Neuronal stem cell (in vitro differentiated cells): ENCODE measurements around the gene TAGLN2.

ENCODE experiments used
- DNase-seq: peaks from one replicate; pipeline ENCODE4 v3.0.0-alpha.2; 2013; ENCODE audit warnings: low spot score
- H2AFZ ChIP-seq: one replicate; pipeline ENCODE4 v1.6.1; 2013; ENCODE audit warnings: mild to moderate bottlenecking, low read length, inconsistent platforms
- H2AK5ac ChIP-seq: 2 replicates; pipeline ENCODE4 v1.6.1; 2013; ENCODE audit warnings: low read depth, mild to moderate bottlenecking, inconsistent platforms, low read length, moderate library complexity, mixed read lengths
- H2BK120ac ChIP-seq: 2 replicates; pipeline ENCODE4 v1.6.1; 2013; ENCODE audit warnings: low read depth, mild to moderate bottlenecking, inconsistent platforms, low read length, moderate library complexity, mixed read lengths
- H2BK12ac ChIP-seq: one replicate; pipeline ENCODE4 v1.6.1; 2013; ENCODE audit warnings: low read length, inconsistent platforms
- H2BK15ac ChIP-seq: 2 replicates; pipeline ENCODE4 v1.6.1; 2013; ENCODE audit warnings: mild to moderate bottlenecking, low read length, inconsistent platforms, mixed read lengths
- H2BK5ac ChIP-seq: one replicate; pipeline ENCODE4 v1.6.1; 2013; ENCODE audit warnings: inconsistent platforms, mild to moderate bottlenecking, low read length, moderate library complexity
- H3K14ac ChIP-seq: one replicate; pipeline ENCODE4 v1.6.1; 2013; ENCODE audit warnings: low read length, inconsistent platforms
- H3K18ac ChIP-seq: 2 replicates; pipeline ENCODE4 v1.6.1; 2013; ENCODE audit warnings: low read length, inconsistent platforms
- H3K23ac ChIP-seq: 2 replicates; pipeline ENCODE4 v1.6.1; 2013; ENCODE audit warnings: low read depth, mild to moderate bottlenecking, mixed read lengths, low read length, inconsistent platforms; ENCODE audit not compliant: poor library complexity
- H3K27ac ChIP-seq: replicated peaks from 3 replicates; pipeline ENCODE4 v1.5.1; 2013; ENCODE audit warnings: low read length, inconsistent platforms
- H3K27me3 ChIP-seq, 3 experiments: 2 replicates each; pipeline ENCODE4 v1.6.1; 2013; ENCODE audit warnings: low read length in 3 of 3, mild to moderate bottlenecking in 2 of 3, inconsistent platforms in 1 of 3, low read depth in 1 of 3, mixed read lengths in 1 of 3, moderate library complexity in 1 of 3; ENCODE audit not compliant: control insufficient read depth in 3 of 3, insufficient read depth in 3 of 3
- H3K36me3 ChIP-seq, 2 donors: replicated peaks in 1 of 2; 2 replicates each; pipeline ENCODE4 v1.6.1; 2013; ENCODE audit warnings: low read length in 2 of 2; ENCODE audit not compliant: control insufficient read depth in 2 of 2, insufficient read depth in 2 of 2
- H3K4ac ChIP-seq: 2 replicates; pipeline ENCODE4 v1.6.1; 2013; ENCODE audit warnings: inconsistent platforms, mild to moderate bottlenecking, low read length, moderate library complexity
- H3K4me1 ChIP-seq, 2 donors: 1 replicate in 1 of 2; 2 replicates in 1 of 2; pipeline ENCODE4 v1.6.1; 2013; ENCODE audit warnings: low read length in 2 of 2, low read depth in 1 of 2; ENCODE audit not compliant: control insufficient read depth in 2 of 2, insufficient read depth in 1 of 2
- H3K4me2 ChIP-seq: one replicate; pipeline ENCODE4 v1.6.1; 2013; ENCODE audit warnings: mild to moderate bottlenecking, low read length, inconsistent platforms; ENCODE audit not compliant: insufficient read depth, poor library complexity, severe bottlenecking
- H3K4me3 ChIP-seq, 2 donors: 2 replicates each; pipeline ENCODE4 v1.5.1; 2013; ENCODE audit warnings: low read length in 2 of 2, mild to moderate bottlenecking in 2 of 2, inconsistent platforms in 1 of 2, moderate library complexity in 1 of 2
- H3K79me1 ChIP-seq: one replicate; pipeline ENCODE4 v1.6.1; 2013; ENCODE audit warnings: low read depth, mild to moderate bottlenecking, inconsistent platforms, low read length, moderate library complexity
- H3K9ac ChIP-seq: one replicate; pipeline ENCODE4 v1.6.1; 2013; ENCODE audit warnings: mild to moderate bottlenecking, low read depth, low read length, inconsistent platforms; ENCODE audit not compliant: poor library complexity
- H3K9me3 ChIP-seq, 2 donors: replicated peaks in 1 of 2; 2 replicates each; pipeline versions ENCODE3 to v1.6.1; 2013; ENCODE audit warnings: low read length in 2 of 2, mild to moderate bottlenecking in 2 of 2, inconsistent platforms in 1 of 2, low read depth in 1 of 2, mixed read lengths in 1 of 2, moderate library complexity in 1 of 2; ENCODE audit not compliant: control insufficient read depth in 2 of 2, insufficient read depth in 1 of 2
- H4K8ac ChIP-seq: one replicate; pipeline ENCODE4 v1.6.1; 2013; ENCODE audit warnings: low read depth, mild to moderate bottlenecking, inconsistent platforms, low read length, moderate library complexity
- H4K91ac ChIP-seq: one replicate; pipeline ENCODE4 v1.6.1; 2013; ENCODE audit warnings: low read length, low read depth, mild to moderate bottlenecking, inconsistent platforms; ENCODE audit not compliant: poor library complexity
- WGBS, 2 donors: extraction: QIAGEN DNeasy Blood & Tissue Kit; methylation state at CpG; one replicate each; pipeline ENCODE4 v1.1.7; 2013; ENCODE audit warnings: missing lambda C conversion rate in 2 of 2, mixed read lengths in 1 of 2; ENCODE audit not compliant: insufficient read length in 2 of 2, insufficient replicate concordance in 1 of 2; ENCODE audit errors: extremely low coverage in 2 of 2; 5-methylcytosine and 5-hydroxymethylcytosine counted together

Gene TAGLN2

GRCh38 chr1:159923203-159924024, 1.9 kb downstream of the TAGLN2 start:
- H2BK12ac ChIP-seq: no peak overlapping the region
- H2AK5ac ChIP-seq: peak overlapping the region; percentile 92
- H3K18ac ChIP-seq: peak overlapping the region; percentile 32
- H3K23ac ChIP-seq: peak overlapping the region; percentile 50
- no peak overlapping the region for H4K8ac ChIP-seq
- WGBS, 2 donors: no CpG with 5 or more reads among the region's 20 CpGs
- H3K9me3 ChIP-seq: no peaks in the 10 kb centered on the region
- no peak overlapping the region for H3K14ac ChIP-seq
- no peak overlapping the region for H3K27ac ChIP-seq
- H3K9ac ChIP-seq: peak overlapping the region; percentile 73
- peaks cover 20% of the 10 kb centered on the region in 2 donors for H3K4me1 ChIP-seq
- no peak overlapping the region for H2BK15ac ChIP-seq
- no peak overlapping the region for H4K91ac ChIP-seq
- H2AFZ ChIP-seq: peak overlapping the region; percentile 55
- no peak overlapping the region for H3K4me3 ChIP-seq
- H2BK5ac ChIP-seq: no peak overlapping the region
- H3K4me2 ChIP-seq: peak overlapping the region; percentile 21
- peaks cover 0 to 13% (median 3%) of the 10 kb centered on the region in 3 experiments for H3K27me3 ChIP-seq
- H3K36me3 ChIP-seq: peaks cover 7 to 8% of the 10 kb centered on the region in 2 donors
- no peak overlapping the region for H2BK120ac ChIP-seq
- peaks cover 3% of the 10 kb centered on the region for H3K79me1 ChIP-seq
- H3K4ac ChIP-seq: no peak overlapping the region
- DNase-seq: no peak

- no peak for DNase-seq
- H3K4me2 ChIP-seq: no peak overlapping the region
- H3K9ac ChIP-seq: no peak overlapping the region
- peak overlapping the region; percentile 92 for H2AK5ac ChIP-seq
- H2BK5ac ChIP-seq: no peak overlapping the region
- no peak overlapping the region for H4K91ac ChIP-seq
- H3K27me3 ChIP-seq: peaks cover 0 to 13% (median 3%) of the 10 kb centered on the region in 3 experiments
- H2BK15ac ChIP-seq: no peak overlapping the region
- no peak overlapping the region for H2AFZ ChIP-seq
- H3K4ac ChIP-seq: no peak overlapping the region
- no CpG with 5 or more reads among the region's 8 CpGs for WGBS, 2 donors
- peak overlapping the region; percentile 50 for H3K23ac ChIP-seq
- no peaks in the 10 kb centered on the region for H3K9me3 ChIP-seq
- H3K36me3 ChIP-seq: peaks cover 6 to 7% of the 10 kb centered on the region in 2 donors
- H3K79me1 ChIP-seq: peaks cover 3% of the 10 kb centered on the region
- no peak overlapping the region for H2BK120ac ChIP-seq
- no peak overlapping the region for H3K27ac ChIP-seq
- H3K18ac ChIP-seq: peak overlapping the region; percentile 13
- peaks cover 20 to 22% of the 10 kb centered on the region in 2 donors for H3K4me1 ChIP-seq
- no peak overlapping the region for H2BK12ac ChIP-seq
- no peak overlapping the region for H4K8ac ChIP-seq
- peak overlapping the region; percentile 75 for H3K14ac ChIP-seq
- H3K4me3 ChIP-seq: no peak overlapping the region
Observed at GRCh38 chr1:159922511-159923202, 2.6 kb downstream of the TAGLN2 start.

- no peak overlapping the region for H2BK120ac ChIP-seq
- no peak overlapping the region for H3K18ac ChIP-seq
- peaks cover 0 to under 1% of the 10 kb centered on the region in 2 donors for H3K36me3 ChIP-seq
- no peak overlapping the region for H2AFZ ChIP-seq
- peak overlapping the region; percentile 2 for H2BK15ac ChIP-seq
- H3K4me2 ChIP-seq: no peak overlapping the region
- no peak overlapping the region for H2BK12ac ChIP-seq
- H3K27ac ChIP-seq: no peak overlapping the region
- H3K27me3 ChIP-seq: peaks cover 0 to 13% (median 3%) of the 10 kb centered on the region in 3 experiments
- H3K9ac ChIP-seq: no peak overlapping the region
- no peak overlapping the region for H3K4me3 ChIP-seq
- peaks cover 20 to 26% of the 10 kb centered on the region in 2 donors for H3K4me1 ChIP-seq
- no peaks in the 10 kb centered on the region for H3K9me3 ChIP-seq
- peak overlapping the region; percentile 50 for H3K23ac ChIP-seq
- no peak overlapping the region for H2BK5ac ChIP-seq
- no CpG with 5 or more reads among the region's 18 CpGs for WGBS, 2 donors
- no peak overlapping the region for H4K91ac ChIP-seq
- H3K14ac ChIP-seq: peak overlapping the region; percentile 75
- H3K4ac ChIP-seq: no peak overlapping the region
- peaks cover 3% of the 10 kb centered on the region for H3K79me1 ChIP-seq
- peak overlapping the region; percentile 92 for H2AK5ac ChIP-seq
- no peak for DNase-seq
- H4K8ac ChIP-seq: no peak overlapping the region
Observed at GRCh38 chr1:159921700-159922504, 3.4 kb downstream of the TAGLN2 start.
